GM12891 (cell line): Measurements from ENCODE around the gene TNFSF12.
A peak's percentile ranks its signal among the peaks of the same experiment; 100 is the strongest.

Experiments used
- POLR2A ChIP-seq: IDR thresholded peaks from 2 replicates; pipeline ENCODE4 v1.6.1; 2011; ENCODE audit warnings: low read depth, low read length, control low read depth
- POLR2AphosphoS5 ChIP-seq: IDR thresholded peaks from 2 replicates; pipeline ENCODE4 v1.6.1; 2011; ENCODE audit warnings: low read depth, low read length, control low read depth
- POU2F2 ChIP-seq: IDR thresholded peaks from 2 replicates; pipeline ENCODE4 v1.6.1; 2011; ENCODE audit warnings: low read depth, mild to moderate bottlenecking, control low read depth, low read length, moderate library complexity
- TAF1 ChIP-seq: IDR thresholded peaks from 2 replicates; pipeline ENCODE4 v1.6.1; 2011; ENCODE audit warnings: low read depth, low read length, control low read depth

DNA sequence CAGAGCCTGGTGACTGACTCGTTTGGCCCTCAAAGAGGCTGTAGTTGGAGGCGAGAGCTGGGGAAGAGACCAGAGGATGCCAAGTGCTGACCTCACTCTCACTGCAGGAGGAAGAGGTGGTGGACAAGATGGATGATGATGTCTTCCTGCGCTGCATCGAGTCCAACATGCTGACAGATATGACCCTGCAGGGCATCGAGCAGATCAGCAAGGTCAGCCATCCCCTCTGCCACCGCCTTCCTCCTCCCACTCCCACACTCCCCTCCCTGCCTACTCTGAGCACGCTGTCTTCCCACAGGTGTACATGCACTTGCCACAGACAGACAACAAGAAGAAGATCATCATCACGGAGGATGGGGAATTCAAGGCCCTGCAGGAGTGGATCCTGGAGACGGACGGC lies 37.8 kb upstream of the TNFSF12 start:
- no peak for TF ChIP-seq POLR2A
- TF ChIP-seq POLR2AphosphoS5: peak; percentile 75
- no peak for TF ChIP-seq POU2F2
- no peak for TF ChIP-seq TAF1
